ENCODE results near the gene PIM3. TPM values are rescaled to one million over a fixed set of nuclear protein-coding genes. Genes with fewer than 3 reads are reported as not detected.

The PIM3 gene
- total and polyA plus RNA-seq, 10 of the 15 experiments (the other 5 are each of a cell fraction or from before 2014, with no cell fraction given): 0.31 to 60.8 (median 12.4) TPM

DNA sequence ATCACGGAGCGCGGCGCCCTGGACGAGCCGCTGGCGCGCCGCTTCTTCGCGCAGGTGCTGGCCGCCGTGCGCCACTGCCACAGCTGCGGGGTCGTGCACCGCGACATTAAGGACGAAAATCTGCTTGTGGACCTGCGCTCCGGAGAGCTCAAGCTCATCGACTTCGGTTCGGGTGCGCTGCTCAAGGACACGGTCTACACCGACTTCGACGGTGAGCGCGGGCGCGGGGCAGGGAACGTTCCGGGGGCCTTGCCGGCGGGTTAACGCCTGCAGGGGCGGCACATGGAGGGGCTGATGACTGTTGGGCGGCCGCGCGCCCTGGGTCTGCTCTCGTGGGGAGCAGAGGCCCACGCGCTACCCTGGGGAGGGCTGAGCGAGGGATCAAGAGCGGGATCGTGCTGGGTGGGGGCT lies 1.0 kb downstream of the PIM3 start (continued):
- TF ChIP-seq, protein P1, sequence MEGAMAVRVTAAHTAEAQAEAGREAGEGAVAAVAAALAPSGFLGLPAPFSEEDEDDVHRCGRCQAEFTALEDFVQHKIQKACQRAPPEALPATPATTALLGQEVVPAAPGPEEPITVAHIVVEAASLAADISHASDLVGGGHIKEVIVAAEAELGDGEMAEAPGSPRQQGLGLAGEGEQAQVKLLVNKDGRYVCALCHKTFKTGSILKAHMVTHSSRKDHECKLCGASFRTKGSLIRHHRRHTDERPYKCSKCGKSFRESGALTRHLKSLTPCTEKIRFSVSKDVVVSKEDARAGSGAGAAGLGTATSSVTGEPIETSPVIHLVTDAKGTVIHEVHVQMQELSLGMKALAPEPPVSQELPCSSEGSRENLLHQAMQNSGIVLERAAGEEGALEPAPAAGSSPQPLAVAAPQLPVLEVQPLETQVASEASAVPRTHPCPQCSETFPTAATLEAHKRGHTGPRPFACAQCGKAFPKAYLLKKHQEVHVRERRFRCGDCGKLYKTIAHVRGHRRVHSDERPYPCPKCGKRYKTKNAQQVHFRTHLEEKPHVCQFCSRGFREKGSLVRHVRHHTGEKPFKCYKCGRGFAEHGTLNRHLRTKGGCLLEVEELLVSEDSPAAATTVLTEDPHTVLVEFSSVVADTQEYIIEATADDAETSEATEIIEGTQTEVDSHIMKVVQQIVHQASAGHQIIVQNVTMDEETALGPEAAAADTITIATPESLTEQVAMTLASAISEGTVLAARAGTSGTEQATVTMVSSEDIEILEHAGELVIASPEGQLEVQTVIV (IDR thresholded peaks at IDR 0.05; ENCODE audit: borderline replicate concordance, partially characterized antibody): no peak
- no peak for TF ChIP-seq MEF2B (IDR thresholded peaks at IDR 0.05; ENCODE audit: partially characterized antibody, poor library complexity, severe bottlenecking)
- no peak for TF ChIP-seq PML (IDR thresholded peaks at IDR 0.05; ENCODE audit: low read length)
- peak; percentile 67; the same call in 1 of the 2 replicates for TF ChIP-seq ZNF207 (IDR thresholded peaks at IDR 0.05; ENCODE audit: borderline replicate concordance)
- TF ChIP-seq ZZZ3 (IDR thresholded peaks at IDR 0.05; ENCODE audit: control insufficient read depth, insufficient read length, low read depth): no peak
- TF ChIP-seq, protein P2, sequence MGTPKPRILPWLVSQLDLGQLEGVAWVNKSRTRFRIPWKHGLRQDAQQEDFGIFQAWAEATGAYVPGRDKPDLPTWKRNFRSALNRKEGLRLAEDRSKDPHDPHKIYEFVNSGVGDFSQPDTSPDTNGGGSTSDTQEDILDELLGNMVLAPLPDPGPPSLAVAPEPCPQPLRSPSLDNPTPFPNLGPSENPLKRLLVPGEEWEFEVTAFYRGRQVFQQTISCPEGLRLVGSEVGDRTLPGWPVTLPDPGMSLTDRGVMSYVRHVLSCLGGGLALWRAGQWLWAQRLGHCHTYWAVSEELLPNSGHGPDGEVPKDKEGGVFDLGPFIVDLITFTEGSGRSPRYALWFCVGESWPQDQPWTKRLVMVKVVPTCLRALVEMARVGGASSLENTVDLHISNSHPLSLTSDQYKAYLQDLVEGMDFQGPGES (IDR thresholded peaks at IDR 0.05): no peak
- no peak for TF ChIP-seq KDM1A (IDR thresholded peaks at IDR 0.05; ENCODE audit: borderline replicate concordance)
- no peak for TF ChIP-seq RUNX3 (IDR thresholded peaks at IDR 0.05; ENCODE audit: low read length)
- TF ChIP-seq MYC (IDR thresholded peaks at IDR 0.05; ENCODE audit: insufficient read depth, insufficient read length, insufficient replicate concordance, low read length, severe bottlenecking): peak; percentile 22
- no peak for TF ChIP-seq STAT1 (conservative IDR thresholded peaks at IDR 0.05)
- no peak for TF ChIP-seq SMC3 (IDR thresholded peaks at IDR 0.05; ENCODE audit: borderline replicate concordance, low read length)
- TF ChIP-seq MTA3 (IDR thresholded peaks at IDR 0.05; ENCODE audit: borderline replicate concordance, low read length): no peak
- TF ChIP-seq, protein P3, sequence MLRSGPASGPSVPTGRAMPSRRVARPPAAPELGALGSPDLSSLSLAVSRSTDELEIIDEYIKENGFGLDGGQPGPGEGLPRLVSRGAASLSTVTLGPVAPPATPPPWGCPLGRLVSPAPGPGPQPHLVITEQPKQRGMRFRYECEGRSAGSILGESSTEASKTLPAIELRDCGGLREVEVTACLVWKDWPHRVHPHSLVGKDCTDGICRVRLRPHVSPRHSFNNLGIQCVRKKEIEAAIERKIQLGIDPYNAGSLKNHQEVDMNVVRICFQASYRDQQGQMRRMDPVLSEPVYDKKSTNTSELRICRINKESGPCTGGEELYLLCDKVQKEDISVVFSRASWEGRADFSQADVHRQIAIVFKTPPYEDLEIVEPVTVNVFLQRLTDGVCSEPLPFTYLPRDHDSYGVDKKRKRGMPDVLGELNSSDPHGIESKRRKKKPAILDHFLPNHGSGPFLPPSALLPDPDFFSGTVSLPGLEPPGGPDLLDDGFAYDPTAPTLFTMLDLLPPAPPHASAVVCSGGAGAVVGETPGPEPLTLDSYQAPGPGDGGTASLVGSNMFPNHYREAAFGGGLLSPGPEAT (IDR thresholded peaks at IDR 0.05; ENCODE audit: low read depth): no peak
- no peak for TF ChIP-seq JUND (IDR thresholded peaks at IDR 0.05; ENCODE audit: low read depth, low read length)
- TF ChIP-seq POLR2AphosphoS5 (IDR thresholded peaks at IDR 0.05; ENCODE audit: low read length): 0 out of 2 replicates have a peak, but pooled peaks have one; percentile 58
- 0 out of 2 replicates have a peak, but pooled peaks have one; percentile 31 for TF ChIP-seq SMARCA5 (IDR thresholded peaks at IDR 0.05)
- no peak for TF ChIP-seq NR2C1 (IDR thresholded peaks at IDR 0.05)
- TF ChIP-seq, protein P4, sequence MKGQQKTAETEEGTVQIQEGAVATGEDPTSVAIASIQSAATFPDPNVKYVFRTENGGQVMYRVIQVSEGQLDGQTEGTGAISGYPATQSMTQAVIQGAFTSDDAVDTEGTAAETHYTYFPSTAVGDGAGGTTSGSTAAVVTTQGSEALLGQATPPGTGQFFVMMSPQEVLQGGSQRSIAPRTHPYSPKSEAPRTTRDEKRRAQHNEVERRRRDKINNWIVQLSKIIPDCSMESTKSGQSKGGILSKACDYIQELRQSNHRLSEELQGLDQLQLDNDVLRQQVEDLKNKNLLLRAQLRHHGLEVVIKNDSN (IDR thresholded peaks at IDR 0.05; ENCODE audit: borderline replicate concordance, extremely low read length, insufficient read depth, low read depth, low read length): no peak
- no peak for TF ChIP-seq RELA (IDR thresholded peaks at IDR 0.05; ENCODE audit: borderline replicate concordance, partially characterized antibody)
- no peak for TF ChIP-seq GABPA (IDR thresholded peaks at IDR 0.05; ENCODE audit: low read depth)
- no peak for TF ChIP-seq RFX5 (IDR thresholded peaks at IDR 0.05; ENCODE audit: low read depth, low read length)
- TF ChIP-seq ZNF384 (IDR thresholded peaks at IDR 0.05; ENCODE audit: borderline replicate concordance, low read depth, low read length): no peak
